T-helper 17 cell (primary cell): ENCODE data around the gene CTNNA2. TPM values are rescaled to one million over a fixed set of nuclear protein-coding genes. Genes with fewer than 3 reads are reported as not detected.

Source experiments
- ATAC-seq: fragments of 150-1000 bp; cut with Tn5 transposase; 2 replicates; pipeline ENCODE4 v1.10.0; 2021; ENCODE audit warnings: mild to moderate bottlenecking, moderate library complexity
- DNase-seq, 3 donors: peaks; one replicate each; pipeline versions ENCODE4 v3.0.0 to v3.0.0-alpha.2; 2020 to 2021
- H3K9me3 ChIP-seq: one replicate; pipeline ENCODE4 v1.7.0; 2013; ENCODE audit warnings: low read length, mild to moderate bottlenecking; ENCODE audit not compliant: control insufficient read depth, poor library complexity, severe bottlenecking
- H3K27ac Mint-ChIP-seq: one replicate; pipeline ENCODE4 v1.8.0; 2022; ENCODE audit warnings: mild to moderate bottlenecking, moderate library complexity, mixed read lengths
- H3K27me3 Mint-ChIP-seq: one replicate; pipeline ENCODE4 v1.8.0; 2022; ENCODE audit warnings: mixed read lengths
- H3K36me3 Mint-ChIP-seq: one replicate; pipeline ENCODE4 v1.8.0; 2022; ENCODE audit warnings: low read depth, mixed read lengths
- H3K4me1 Mint-ChIP-seq: one replicate; pipeline ENCODE4 v1.8.0; 2022; ENCODE audit warnings: mild to moderate bottlenecking, mixed read lengths
- H3K4me3 Mint-ChIP-seq: one replicate; pipeline ENCODE4 v1.8.0; 2022; ENCODE audit warnings: mild to moderate bottlenecking, moderate library complexity, mixed read lengths
- total RNA-seq, 4 donors: library from RNA in 2 of 4; stranded (reverse) in 2 of 4; gene quantifications; one replicate each; pipeline ENCODE4 v1.2.3 and lab custom pipeline; 2022 to 2026

The CTNNA2 gene
- total RNA-seq, 2 donors from 2014 or later = not detected

DNA sequence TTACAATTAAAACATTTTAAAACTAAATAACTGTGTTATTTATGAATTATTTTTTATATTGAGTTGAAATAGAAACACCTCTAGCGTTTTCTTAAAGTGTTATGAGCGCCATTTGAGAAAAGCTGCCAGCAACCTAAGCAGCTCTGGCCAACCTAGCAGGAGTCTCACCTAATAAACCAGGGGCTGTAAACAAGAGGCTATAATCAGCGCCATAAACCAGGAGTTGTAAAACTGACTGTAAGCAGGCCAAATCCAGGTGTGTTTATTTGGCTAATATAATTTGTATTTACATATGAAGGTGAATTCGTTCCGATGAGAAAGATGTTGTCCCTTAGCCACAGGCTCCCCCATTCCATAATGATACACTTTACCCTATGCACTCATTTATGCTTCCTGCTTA, 757.0 kb downstream of the CTNNA2 start:
- H3K36me3 Mint-ChIP-seq = no peaks in the 10 kb centered on the region
- no peaks in the 10 kb centered on the region for H3K9me3 ChIP-seq
- H3K4me3 Mint-ChIP-seq = no peak overlapping the region
- no peak overlapping the region for H3K27ac Mint-ChIP-seq
- DNase-seq = no peak
- H3K4me1 Mint-ChIP-seq = no peaks in the 10 kb centered on the region
- no peaks in the 10 kb centered on the region for H3K27me3 Mint-ChIP-seq
- ATAC-seq = no peak

DNA sequence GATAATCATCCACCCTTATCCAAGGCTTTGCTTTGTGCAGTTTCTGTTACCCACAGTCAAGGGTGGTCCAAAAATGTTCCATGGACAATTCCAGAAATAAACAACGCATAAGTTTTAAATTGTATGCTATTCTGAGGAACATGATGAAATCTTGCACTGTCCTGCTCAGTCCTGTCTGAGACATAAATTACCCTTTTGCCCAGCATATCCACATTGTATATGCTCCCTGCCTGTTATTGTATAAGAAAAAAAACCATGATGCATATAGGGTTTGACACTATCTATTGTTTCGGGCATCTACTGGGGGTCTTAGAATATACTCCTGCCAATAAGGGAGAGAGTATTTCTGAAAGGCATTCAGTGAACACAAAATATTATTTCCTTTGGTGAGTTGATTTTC, 767.7 kb downstream of the CTNNA2 start:
- H3K27me3 Mint-ChIP-seq = no peaks in the 10 kb centered on the region

GRCh38 chr2:80281049-80281448, 768.2 kb downstream of the CTNNA2 start:
- H3K4me3 Mint-ChIP-seq = no peak overlapping the region
- DNase-seq = no peak
- H3K27me3 Mint-ChIP-seq = no peaks in the 10 kb centered on the region
- ATAC-seq = no peak
- no peaks in the 10 kb centered on the region for H3K4me1 Mint-ChIP-seq
- no peaks in the 10 kb centered on the region for H3K9me3 ChIP-seq
- no peak overlapping the region for H3K27ac Mint-ChIP-seq
- H3K36me3 Mint-ChIP-seq = no peaks in the 10 kb centered on the region

More for the DNA sequence above, 767.7 kb downstream of the CTNNA2 start:
- H3K4me3 Mint-ChIP-seq = no peak overlapping the region
- DNase-seq (no peak), ATAC-seq (no peak)
- no peak overlapping the region for H3K27ac Mint-ChIP-seq
- no peaks in the 10 kb centered on the region for H3K36me3 Mint-ChIP-seq
- H3K9me3 ChIP-seq = no peaks in the 10 kb centered on the region
- no peaks in the 10 kb centered on the region for H3K4me1 Mint-ChIP-seq

- no peaks in the 10 kb centered on the region for H3K9me3 ChIP-seq
- ATAC-seq = no peak
- H3K36me3 Mint-ChIP-seq = no peaks in the 10 kb centered on the region
Measured at GRCh38 chr2:80288576-80288975, 775.7 kb downstream of the CTNNA2 start.

DNA sequence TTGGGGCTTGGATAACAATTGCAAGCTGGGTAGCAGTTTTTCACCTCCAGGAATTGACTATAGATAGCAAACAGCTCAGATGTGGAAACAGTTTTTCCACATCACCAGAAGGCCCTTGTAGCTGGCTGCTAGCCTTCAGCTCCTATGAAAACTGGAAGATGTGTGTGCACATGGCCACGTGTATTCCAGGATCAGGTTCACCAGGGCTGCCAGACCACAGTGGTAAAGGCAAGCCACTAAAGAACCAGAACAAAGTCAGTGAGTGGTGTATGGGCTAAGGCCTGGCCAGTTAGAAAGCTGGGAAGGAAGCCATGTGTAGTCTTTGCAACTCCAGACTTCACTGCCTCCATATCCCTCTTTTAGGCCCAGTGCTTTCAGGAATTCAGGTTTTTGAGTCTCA, 778.8 kb downstream of the CTNNA2 start:
- no peaks in the 10 kb centered on the region for H3K9me3 ChIP-seq
- ATAC-seq = no peak
- Mint-ChIP-seq H3K36me3 (no peaks in the 10 kb centered on the region), H3K4me3 (no peak overlapping the region), H3K4me1 (no peaks in the 10 kb centered on the region), H3K27me3 (no peaks in the 10 kb centered on the region), H3K27ac (no peak overlapping the region)
- DNase-seq = no peak

More at GRCh38 chr2:80288576-80288975, 775.7 kb downstream of the CTNNA2 start:
- no peak overlapping the region for H3K4me3 Mint-ChIP-seq
- H3K4me1 Mint-ChIP-seq = no peaks in the 10 kb centered on the region
- H3K27ac Mint-ChIP-seq = no peak overlapping the region
- H3K27me3 Mint-ChIP-seq = no peaks in the 10 kb centered on the region
- no peak for DNase-seq

DNA sequence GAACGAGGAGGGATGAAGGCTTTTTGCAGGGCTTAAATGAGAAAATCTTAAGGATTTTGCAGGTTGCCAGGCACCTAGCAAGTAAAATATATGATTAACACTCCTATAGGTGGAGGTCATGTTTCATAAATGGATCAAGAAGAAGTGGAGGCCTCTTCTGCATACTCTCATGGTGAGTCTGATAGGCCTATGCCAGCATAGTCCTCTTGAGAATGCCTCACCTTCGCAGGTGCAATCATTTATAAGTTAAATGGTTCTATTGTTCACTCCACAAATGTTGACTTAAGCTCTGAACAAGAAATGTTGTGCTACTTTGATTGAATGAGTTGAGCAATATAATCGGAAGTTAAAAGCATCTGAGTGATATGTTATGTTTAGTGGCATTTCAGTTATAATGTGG, 779.6 kb downstream of the CTNNA2 start:
- H3K9me3 ChIP-seq = no peaks in the 10 kb centered on the region
- no peak for DNase-seq
- no peaks in the 10 kb centered on the region for H3K4me1 Mint-ChIP-seq
- H3K27me3 Mint-ChIP-seq = no peaks in the 10 kb centered on the region
- no peaks in the 10 kb centered on the region for H3K36me3 Mint-ChIP-seq
- no peak for ATAC-seq
- no peak overlapping the region for H3K4me3 Mint-ChIP-seq
- no peak overlapping the region for H3K27ac Mint-ChIP-seq

DNA sequence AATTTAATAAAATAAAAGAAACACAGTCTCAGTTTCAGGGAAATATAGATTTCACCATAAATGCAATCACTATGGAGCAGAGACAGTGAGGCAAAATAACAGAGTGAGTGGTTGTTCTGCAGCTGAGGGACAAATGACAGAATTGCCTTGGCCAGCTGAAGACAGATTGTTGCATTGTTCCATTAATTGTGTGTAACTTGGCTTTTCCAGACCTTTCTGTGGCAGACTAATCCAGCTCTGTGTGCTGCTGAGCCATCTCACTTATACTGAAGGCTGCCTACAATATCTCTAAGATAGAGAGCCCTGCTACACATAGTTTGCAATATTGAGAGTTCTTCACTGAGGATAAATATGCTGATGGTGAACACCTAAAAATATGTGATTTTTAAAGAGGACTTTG, 780.2 kb downstream of the CTNNA2 start:
- no peaks in the 10 kb centered on the region for H3K9me3 ChIP-seq
- no peaks in the 10 kb centered on the region for H3K36me3 Mint-ChIP-seq
- no peak overlapping the region for H3K4me3 Mint-ChIP-seq
- H3K27me3 Mint-ChIP-seq = no peaks in the 10 kb centered on the region
- ATAC-seq = no peak
- H3K27ac Mint-ChIP-seq = no peak overlapping the region
- no peak for DNase-seq
- no peaks in the 10 kb centered on the region for H3K4me1 Mint-ChIP-seq

DNA sequence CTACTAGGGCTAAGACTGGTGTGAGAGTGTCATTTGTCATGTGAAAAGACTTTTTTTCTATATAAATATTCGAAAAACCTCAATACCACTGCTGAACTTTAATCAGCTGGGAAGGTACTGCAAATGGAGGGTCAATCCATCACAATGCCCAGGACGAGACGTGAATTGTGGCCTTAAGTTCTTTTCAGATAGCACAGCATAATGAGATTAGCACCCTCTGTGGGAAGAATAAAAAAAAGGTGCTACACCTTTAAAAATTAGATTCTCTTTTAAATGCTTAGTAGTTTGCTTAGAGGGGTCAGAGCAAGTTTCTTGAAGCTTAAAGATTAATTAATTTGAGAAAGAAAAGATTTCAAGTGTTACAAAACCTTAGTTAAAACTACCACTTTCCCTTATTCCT, 786.1 kb downstream of the CTNNA2 start:
- no peaks in the 10 kb centered on the region for H3K9me3 ChIP-seq
- no peak overlapping the region for H3K27ac Mint-ChIP-seq
- peaks cover 15% of the 10 kb centered on the region for H3K27me3 Mint-ChIP-seq
- no peaks in the 10 kb centered on the region for H3K4me1 Mint-ChIP-seq
- DNase-seq (no peak), ATAC-seq (no peak)
- H3K4me3 Mint-ChIP-seq = no peak overlapping the region
- H3K36me3 Mint-ChIP-seq = peaks cover 3% of the 10 kb centered on the region

DNA sequence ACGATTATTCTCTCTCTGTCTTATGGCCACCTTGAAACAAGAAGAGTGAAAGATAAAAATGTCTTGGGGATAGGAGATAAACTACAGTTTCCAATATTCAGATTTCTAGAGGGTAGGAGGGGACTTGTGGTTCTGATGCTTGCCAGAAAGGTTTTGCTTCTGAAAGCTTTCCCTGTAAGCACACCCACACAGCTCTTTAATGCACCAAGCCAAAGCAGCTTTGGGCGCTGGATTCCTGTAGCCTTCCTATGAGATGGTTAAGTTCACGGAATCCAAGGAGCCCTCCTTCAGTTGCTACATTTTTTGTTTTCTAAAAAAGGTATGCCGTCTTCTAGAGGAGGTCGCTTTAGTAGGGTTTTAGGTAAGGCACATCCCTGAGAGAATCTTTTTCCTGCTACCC, 786.8 kb downstream of the CTNNA2 start:
- no peaks in the 10 kb centered on the region for H3K9me3 ChIP-seq
- ATAC-seq = no peak
- no peak for DNase-seq
- Mint-ChIP-seq H3K27me3 (peaks cover 15% of the 10 kb centered on the region), H3K27ac (no peak overlapping the region), H3K4me3 (no peak overlapping the region), H3K4me1 (no peaks in the 10 kb centered on the region), H3K36me3 (peaks cover 3% of the 10 kb centered on the region)

DNA sequence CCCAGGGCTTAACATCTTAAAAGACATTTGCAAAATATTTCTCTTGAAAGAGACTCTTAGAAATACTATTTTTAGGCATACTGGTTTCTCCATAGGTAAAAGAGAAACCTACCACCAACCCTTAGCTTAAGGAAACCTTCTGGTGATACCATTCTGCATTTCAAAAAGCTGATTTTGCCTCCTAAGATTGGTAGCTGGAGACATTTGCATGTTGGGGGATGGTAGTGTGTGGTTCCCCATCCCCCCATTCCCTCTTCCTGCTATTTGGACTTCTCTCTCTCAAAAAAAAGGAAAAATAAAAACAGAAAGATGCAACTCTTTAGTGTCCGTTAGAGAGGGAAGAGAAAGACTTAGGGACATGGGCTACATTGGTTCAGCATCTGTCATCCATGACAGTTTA, 787.5 kb downstream of the CTNNA2 start:
- Mint-ChIP-seq H3K4me1 (no peaks in the 10 kb centered on the region), H3K27ac (no peak overlapping the region), H3K27me3 (peaks cover 20% of the 10 kb centered on the region), H3K36me3 (peaks cover 6% of the 10 kb centered on the region), H3K4me3 (no peak overlapping the region)
- ATAC-seq (no peak), DNase-seq (no peak)
- H3K9me3 ChIP-seq = no peaks in the 10 kb centered on the region

- no peak overlapping the region for H3K4me3 Mint-ChIP-seq
- no peaks in the 10 kb centered on the region for H3K4me1 Mint-ChIP-seq
- ATAC-seq (no peak), DNase-seq (no peak)
- H3K27me3 Mint-ChIP-seq = peaks cover 20% of the 10 kb centered on the region
- peaks cover 6% of the 10 kb centered on the region for H3K36me3 Mint-ChIP-seq
- H3K9me3 ChIP-seq = no peaks in the 10 kb centered on the region
- no peak overlapping the region for H3K27ac Mint-ChIP-seq
Measured at GRCh38 chr2:80300954-80301353, 788.1 kb downstream of the CTNNA2 start.

DNA sequence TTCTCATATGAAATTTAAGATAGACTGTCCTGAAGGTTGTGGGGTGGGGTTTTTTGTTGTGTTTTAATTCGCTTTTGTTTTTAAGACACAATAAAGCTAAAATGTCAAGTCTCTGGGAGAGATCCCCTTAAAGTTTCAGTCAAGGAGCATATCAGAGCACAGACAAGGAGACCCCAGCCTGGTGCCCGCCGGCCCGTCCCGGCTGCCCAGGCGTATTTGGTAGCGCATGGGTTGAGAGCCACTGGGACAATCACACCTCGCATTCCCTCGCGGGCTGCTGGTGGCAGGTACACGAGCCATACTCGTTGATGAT, 789.1 kb downstream of the CTNNA2 start:
- ATAC-seq = no peak
- Mint-ChIP-seq H3K36me3 (peaks cover 6% of the 10 kb centered on the region), H3K4me1 (no peaks in the 10 kb centered on the region), H3K27ac (no peak overlapping the region), H3K27me3 (peaks cover 20% of the 10 kb centered on the region), H3K4me3 (no peak overlapping the region)
- no peaks in the 10 kb centered on the region for H3K9me3 ChIP-seq
- no peak for DNase-seq

DNA sequence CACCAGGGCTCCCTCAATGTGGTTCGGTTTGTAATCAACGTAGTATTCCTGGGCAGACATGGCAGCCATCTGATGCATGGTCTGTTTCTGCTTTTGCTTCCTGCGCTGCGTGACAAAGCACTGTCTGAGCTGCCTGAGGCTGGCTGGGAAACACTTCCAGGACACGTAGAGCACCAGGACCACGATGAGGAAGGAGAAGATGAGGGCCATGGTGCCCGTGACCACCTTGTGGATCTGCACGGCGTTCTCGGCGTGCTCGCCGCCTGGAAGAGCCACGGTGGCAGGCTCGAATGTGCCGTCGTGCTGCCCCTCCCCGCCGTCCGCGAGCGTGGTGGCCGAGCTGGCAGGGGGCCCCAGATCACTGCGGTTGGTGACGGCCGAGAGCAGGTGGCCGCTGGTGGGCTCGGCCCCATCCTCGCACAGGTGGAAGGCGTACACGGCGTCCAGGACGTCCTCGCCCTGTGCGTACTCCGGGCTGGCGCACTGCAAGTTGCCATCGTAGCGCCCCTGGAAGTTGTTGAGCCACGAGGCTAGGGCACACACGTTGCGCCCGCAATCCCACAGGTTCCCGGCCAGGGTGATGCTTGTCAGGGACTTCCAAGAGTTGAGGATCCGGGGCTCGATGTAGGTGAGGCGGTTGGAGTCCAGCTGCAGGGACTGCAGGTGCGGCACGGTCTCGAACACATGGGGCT, 789.6 kb downstream of the CTNNA2 start:
- no peak for ATAC-seq
- H3K4me1 Mint-ChIP-seq = no peaks in the 10 kb centered on the region
- H3K27me3 Mint-ChIP-seq = peaks cover 20% of the 10 kb centered on the region
- DNase-seq = no peak
- peaks cover 6% of the 10 kb centered on the region for H3K36me3 Mint-ChIP-seq
- H3K27ac Mint-ChIP-seq = no peak overlapping the region
- H3K9me3 ChIP-seq = no peaks in the 10 kb centered on the region
- H3K4me3 Mint-ChIP-seq = no peak overlapping the region

DNA sequence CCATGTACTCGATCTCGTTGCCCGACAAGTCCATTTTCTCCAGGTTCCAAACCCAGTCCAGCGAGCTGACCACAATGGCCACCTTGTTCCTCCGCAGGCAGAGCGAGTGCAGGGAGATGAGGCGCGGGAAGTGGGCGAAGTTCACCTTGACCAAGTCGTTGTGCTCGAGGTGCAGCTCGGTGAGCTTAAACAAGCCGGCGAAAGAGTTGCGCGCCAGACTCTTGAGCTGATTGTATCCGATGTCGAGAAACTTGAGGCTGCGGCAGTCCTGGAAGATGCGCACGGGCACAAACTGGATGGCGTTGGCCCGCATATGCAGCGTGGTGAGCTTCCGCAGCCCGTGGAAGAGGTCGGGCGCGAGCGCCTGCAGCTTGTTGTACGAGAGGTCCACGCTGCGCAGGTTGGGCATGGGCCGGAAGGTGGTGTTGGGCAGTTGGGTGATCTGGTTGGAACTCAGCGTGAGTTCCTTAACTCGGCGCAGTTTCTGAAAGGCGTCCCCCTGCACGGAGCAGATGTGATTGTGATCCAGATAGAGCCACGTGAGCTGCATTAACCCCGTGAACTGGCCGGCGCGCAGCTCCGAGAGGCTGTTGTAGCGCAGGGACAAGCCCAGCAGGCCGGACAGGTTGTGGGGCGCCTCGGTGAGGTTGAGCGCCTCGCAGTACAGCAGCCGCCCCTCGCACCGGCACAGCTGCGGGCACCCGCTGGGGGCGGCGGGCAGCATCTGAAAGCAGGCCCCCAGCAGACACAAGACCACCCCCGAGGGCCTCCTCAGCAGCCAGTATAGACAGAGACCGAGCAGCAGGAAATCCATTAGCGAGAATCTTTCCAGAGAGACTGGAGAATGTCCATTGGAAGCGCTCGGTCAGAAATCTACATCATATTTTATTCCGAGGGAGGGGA, 790.4 kb downstream of the CTNNA2 start:
- ATAC-seq (no peak), DNase-seq (no peak)
- Mint-ChIP-seq H3K27ac (no peak overlapping the region), H3K27me3 (peaks cover 20% of the 10 kb centered on the region), H3K36me3 (peaks cover 6% of the 10 kb centered on the region), H3K4me3 (no peak overlapping the region), H3K4me1 (no peaks in the 10 kb centered on the region)
- H3K9me3 ChIP-seq = no peaks in the 10 kb centered on the region
